Smooth muscle cell (in vitro differentiated cells): ENCODE data around the gene LENG9. TPM values are rescaled to one million over a fixed set of nuclear protein-coding genes. Genes with fewer than 3 reads are reported as not detected.

Experiments
- DNase-seq: peaks from one replicate; lab custom pipeline; 2025; ENCODE audit not compliant: unreplicated experiment; lab: John Stamatoyannopoulos, UW
- H2AFZ ChIP-seq: fragments of 200-600 bp; sonication (generic); 2 replicates; pipeline ENCODE4 v1.6.0; 2016; ENCODE audit warnings: antibody characterized with exemption, low read depth, mild to moderate bottlenecking
- H3F3A ChIP-seq: fragments of 200-600 bp; sonication (generic); 2 replicates; pipeline ENCODE4 v1.6.0; 2017; ENCODE audit warnings: antibody characterized with exemption, low read depth
- H3K27ac ChIP-seq: fragments of 200-600 bp; sonication (generic); 2 replicates; pipeline ENCODE4 v1.5.1; 2016; ENCODE audit warnings: low read depth, mild to moderate bottlenecking
- H3K27me3 ChIP-seq: fragments of 200-600 bp; sonication (generic); 2 replicates; pipeline ENCODE4 v1.6.1; 2016; ENCODE audit warnings: low read depth, mild to moderate bottlenecking
- H3K36me3 ChIP-seq: fragments of 200-600 bp; sonication (generic); 2 replicates; pipeline ENCODE4 v1.5.1; 2016; ENCODE audit warnings: low read depth
- H3K4me1 ChIP-seq: fragments of 200-600 bp; sonication (generic); 2 replicates; pipeline ENCODE4 v1.5.1; 2016; ENCODE audit warnings: low read depth
- H3K4me2 ChIP-seq: fragments of 200-600 bp; sonication (generic); 2 replicates; pipeline ENCODE4 v1.6.0; 2016; ENCODE audit warnings: mild to moderate bottlenecking
- H3K4me3 ChIP-seq: fragments of 200-600 bp; sonication (generic); 2 replicates; pipeline ENCODE4 v1.5.1; 2016; ENCODE audit warnings: mild to moderate bottlenecking
- H3K79me2 ChIP-seq: fragments of 200-600 bp; sonication (generic); 2 replicates; pipeline ENCODE4 v1.6.0; 2016; ENCODE audit warnings: low read depth, mild to moderate bottlenecking
- H3K9ac ChIP-seq: fragments of 200-600 bp; sonication (generic); 2 replicates; pipeline ENCODE4 v1.6.0; 2016; ENCODE audit warnings: low read depth
- H3K9me3 ChIP-seq: fragments of 200-600 bp; sonication (generic); replicated peaks from 2 replicates; pipeline ENCODE4 v1.5.1; 2016; ENCODE audit warnings: low read depth
- H4K20me1 ChIP-seq: fragments of 200-600 bp; sonication (generic); 2 replicates; pipeline ENCODE4 v1.6.0; 2016; ENCODE audit warnings: low read depth
- WGBS: methylation state at CpG from one replicate; pipeline ENCODE4 v1.1.7; 2016; ENCODE audit warnings: low lambda C conversion rate; 5-methylcytosine and 5-hydroxymethylcytosine counted together
- polyA plus RNA-seq: library from polyadenylated mRNA; unstranded; fragments of >200 nt; fragmentation: Nextera tagmentation; extraction: Ambion mirVana; gene quantifications from 2 replicates; pipeline ENCODE4 v1.2.1, GENCODE V29; 2016
- total RNA-seq: library from RNA; depleted of rRNA; stranded (reverse); fragments of >200 nt; gene quantifications from 2 replicates; pipeline ENCODE4 v1.2.3, GENCODE V29; 2014
- TF ChIP-seq, protein P1 (sequence below): fragments of 200-600 bp; sonication (generic); IDR thresholded peaks from 2 replicates; pipeline ENCODE4 v1.5.1; 2017; ENCODE audit warnings: borderline replicate concordance, mild to moderate bottlenecking, antibody characterized with exemption; ENCODE audit not compliant: insufficient read depth, poor library complexity, severe bottlenecking

LENG9 gene
- total and polyA plus RNA-seq, 2 experiments from 2014 or later = 0.57 to 4.1 TPM

DNA sequence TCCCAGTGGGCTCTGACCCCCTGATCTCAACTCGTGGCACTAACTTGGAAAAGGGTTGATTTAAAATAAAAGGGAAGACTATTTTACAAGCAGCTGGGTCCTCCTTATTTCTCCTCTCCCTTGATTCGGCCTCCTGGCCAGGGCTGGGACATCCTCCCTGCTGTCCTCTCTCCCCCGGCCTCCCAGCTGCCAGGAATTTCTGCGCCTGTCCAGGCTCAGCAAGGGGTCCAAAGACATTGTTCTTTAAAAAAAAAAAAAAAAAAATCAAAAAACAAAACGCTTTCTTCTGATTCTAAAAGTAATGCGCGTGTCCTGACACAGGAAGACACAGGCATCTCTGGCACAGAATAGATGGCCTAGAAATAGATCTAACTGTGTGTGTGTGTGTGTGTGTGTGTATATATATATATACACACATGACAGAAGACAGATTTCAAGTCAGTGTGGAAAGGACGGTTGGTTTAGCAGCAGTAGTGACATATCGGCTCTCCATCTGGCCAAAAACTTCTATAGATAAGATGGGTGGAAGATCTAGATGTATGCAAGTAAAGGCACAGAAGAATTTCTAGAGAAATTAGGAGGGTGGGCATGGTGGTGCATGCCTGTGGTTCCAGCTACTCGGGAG lies 26.8 kb downstream of the LENG9 start:
- Histone ChIP-seq H3K36me3 (no peaks in the 10 kb centered on the region), H3K9me3 (no peaks in the 10 kb centered on the region), H3K27ac (no peak overlapping the region), H3K79me2 (peaks cover 5% of the 10 kb centered on the region), H3K9ac (no peak overlapping the region), H3K4me3 (no peak overlapping the region), H4K20me1 (peaks cover 61% of the 10 kb centered on the region), H3K4me1 (peaks cover 8% of the 10 kb centered on the region), H3K4me2 (no peak overlapping the region), H3K27me3 (no peaks in the 10 kb centered on the region), H3F3A (no peaks in the 10 kb centered on the region), H2AFZ (no peak overlapping the region)
- WGBS = 96% methylated on average over 10 of the region's 10 CpGs
- DNase-seq = no peak
- TF ChIP-seq, protein P1, sequence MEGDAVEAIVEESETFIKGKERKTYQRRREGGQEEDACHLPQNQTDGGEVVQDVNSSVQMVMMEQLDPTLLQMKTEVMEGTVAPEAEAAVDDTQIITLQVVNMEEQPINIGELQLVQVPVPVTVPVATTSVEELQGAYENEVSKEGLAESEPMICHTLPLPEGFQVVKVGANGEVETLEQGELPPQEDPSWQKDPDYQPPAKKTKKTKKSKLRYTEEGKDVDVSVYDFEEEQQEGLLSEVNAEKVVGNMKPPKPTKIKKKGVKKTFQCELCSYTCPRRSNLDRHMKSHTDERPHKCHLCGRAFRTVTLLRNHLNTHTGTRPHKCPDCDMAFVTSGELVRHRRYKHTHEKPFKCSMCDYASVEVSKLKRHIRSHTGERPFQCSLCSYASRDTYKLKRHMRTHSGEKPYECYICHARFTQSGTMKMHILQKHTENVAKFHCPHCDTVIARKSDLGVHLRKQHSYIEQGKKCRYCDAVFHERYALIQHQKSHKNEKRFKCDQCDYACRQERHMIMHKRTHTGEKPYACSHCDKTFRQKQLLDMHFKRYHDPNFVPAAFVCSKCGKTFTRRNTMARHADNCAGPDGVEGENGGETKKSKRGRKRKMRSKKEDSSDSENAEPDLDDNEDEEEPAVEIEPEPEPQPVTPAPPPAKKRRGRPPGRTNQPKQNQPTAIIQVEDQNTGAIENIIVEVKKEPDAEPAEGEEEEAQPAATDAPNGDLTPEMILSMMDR = no peak

DNA sequence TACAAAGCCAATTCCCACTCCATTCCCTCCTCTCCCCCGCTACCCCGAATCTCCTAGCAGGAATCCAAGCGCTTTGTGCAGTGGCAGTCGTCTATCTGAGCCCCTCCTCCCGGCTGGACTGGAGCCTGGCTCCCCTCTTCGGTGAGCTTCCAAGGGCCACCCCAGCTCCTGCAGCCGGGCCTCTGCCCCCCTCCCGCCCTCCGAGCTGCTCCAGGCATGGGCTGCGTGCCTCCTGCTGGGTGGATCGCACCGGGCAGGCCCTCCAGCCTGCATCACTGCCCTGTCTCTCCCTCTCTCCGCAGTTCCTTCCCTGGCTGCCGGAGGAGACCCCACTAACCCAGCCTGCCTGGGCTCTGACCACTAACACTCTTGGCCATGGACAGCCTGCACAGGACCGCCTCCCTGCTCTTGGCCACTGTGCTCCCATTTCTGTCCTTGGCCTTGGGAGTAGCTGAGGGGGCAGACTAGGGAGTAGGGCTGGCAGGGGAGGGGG lies 27.5 kb downstream of the LENG9 start:
- Histone ChIP-seq H3K27me3 (no peaks in the 10 kb centered on the region), H3K36me3 (no peaks in the 10 kb centered on the region), H3K79me2 (no peaks in the 10 kb centered on the region), H3K27ac (no peak overlapping the region), H3K4me2 (no peak overlapping the region), H3K4me1 (peaks cover 8% of the 10 kb centered on the region), H2AFZ (no peak overlapping the region), H4K20me1 (peaks cover 58% of the 10 kb centered on the region), H3F3A (no peaks in the 10 kb centered on the region), H3K9me3 (no peaks in the 10 kb centered on the region), H3K9ac (no peak overlapping the region), H3K4me3 (no peak overlapping the region)
- 72% methylated on average over 11 of the region's 15 CpGs for WGBS
- no peak for DNase-seq
- TF ChIP-seq, protein P1 = no peak

DNA sequence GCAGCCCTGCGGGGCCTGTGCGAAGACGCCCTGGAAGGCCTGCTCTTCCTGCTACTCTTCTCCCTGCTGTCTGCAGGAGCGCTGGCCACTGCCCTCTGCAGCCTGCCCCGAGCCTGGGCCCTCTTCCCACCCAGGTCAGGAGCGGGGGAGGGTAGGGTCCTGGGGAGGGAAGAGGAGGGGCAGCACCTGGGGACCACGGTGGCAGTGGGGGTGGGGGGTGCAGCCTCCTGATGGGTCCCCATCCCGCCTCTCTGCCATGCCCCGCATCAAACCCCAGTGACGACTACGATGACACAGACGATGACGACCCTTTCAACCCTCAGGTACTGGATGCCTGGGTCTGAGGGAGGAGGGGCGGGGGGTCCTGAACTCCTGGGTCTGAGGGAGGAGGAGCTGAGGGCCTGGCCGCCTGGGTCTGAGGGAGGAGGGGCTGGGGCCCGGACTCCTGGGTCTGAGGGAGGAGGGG lies 28.0 kb downstream of the LENG9 start:
- no peaks in the 10 kb centered on the region for H3K9me3 ChIP-seq
- no peak overlapping the region for H3K4me2 ChIP-seq
- H3K79me2 ChIP-seq = no peaks in the 10 kb centered on the region
- H2AFZ ChIP-seq = no peak overlapping the region
- peaks cover 53% of the 10 kb centered on the region for H4K20me1 ChIP-seq
- no peaks in the 10 kb centered on the region for H3K36me3 ChIP-seq
- no peak overlapping the region for H3K9ac ChIP-seq
- no peaks in the 10 kb centered on the region for H3F3A ChIP-seq
- H3K27ac ChIP-seq = no peak overlapping the region
- no peak for DNase-seq
- H3K4me1 ChIP-seq = peaks cover 10% of the 10 kb centered on the region
- H3K27me3 ChIP-seq = no peaks in the 10 kb centered on the region
- TF ChIP-seq, protein P1 = no peak
- no peak overlapping the region for H3K4me3 ChIP-seq
- 92% methylated on average over 8 of the region's 16 CpGs for WGBS

DNA sequence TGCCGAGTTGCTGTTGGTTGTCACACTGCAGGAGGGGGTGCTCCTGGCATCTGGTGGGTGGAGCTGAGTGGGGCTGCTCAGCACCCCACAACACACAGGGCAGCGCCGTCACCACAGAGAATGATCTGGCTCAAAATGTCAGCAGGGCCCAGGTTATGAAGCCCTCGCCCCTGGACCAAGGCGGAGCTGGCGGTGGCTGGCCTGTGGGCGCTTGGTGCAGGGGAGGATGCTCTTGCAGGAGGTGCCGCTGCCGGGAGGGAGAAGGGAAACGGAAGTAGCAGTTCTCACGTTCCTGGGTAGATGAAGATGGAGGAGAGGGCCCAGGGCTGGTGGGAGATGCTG lies 28.7 kb downstream of the LENG9 start:
- Histone ChIP-seq H3K9ac (no peak overlapping the region), H3F3A (no peaks in the 10 kb centered on the region), H3K4me3 (no peak overlapping the region), H3K9me3 (no peaks in the 10 kb centered on the region), H3K27ac (no peak overlapping the region), H4K20me1 (peaks cover 47% of the 10 kb centered on the region), H3K4me2 (no peak overlapping the region), H3K27me3 (no peaks in the 10 kb centered on the region), H3K79me2 (no peaks in the 10 kb centered on the region), H2AFZ (no peak overlapping the region), H3K4me1 (peaks cover 18% of the 10 kb centered on the region), H3K36me3 (no peaks in the 10 kb centered on the region)
- TF ChIP-seq, protein P1 = no peak
- WGBS = 93% methylated on average over 11 of the region's 11 CpGs
- DNase-seq = no peak
